ENCODE measurements around the gene NDST1. TPM values are rescaled to one million over a fixed set of nuclear protein-coding genes. Genes with fewer than 3 reads are reported as not detected.

Gene NDST1
- total and polyA plus RNA-seq, 2 of the 8 experiments (the other 6 are each of a cell fraction or from before 2014, with no cell fraction given), result 27.0 to 72.0 TPM

- TF ChIP-seq USF2 (IDR thresholded peaks at IDR 0.05; ENCODE audit: low read length) (no peak), SRF (IDR thresholded peaks at IDR 0.05; ENCODE audit: low read depth, low read length) (no peak)
Observed at GRCh38 chr5:150576449-150576949, 68.6 kb downstream of the NDST1 start (continued).
